Stimulated activated CD4-positive, alpha-beta T cell treated with anti-CD3 and anti-CD28 coated beads, Interleukin-2, amount 100 ng/mL, for 24 hours (primary cell): Measurements from ENCODE around the gene CBR4.
"Not testable (repeated sequence)": the region's sequence is repeated elsewhere in the genome, so short reads cannot be mapped to it uniquely, and the experiment has no call there.

Experiments
- DNase-seq, 2 donors: peaks; one replicate each; pipeline ENCODE4 v3.0.0-alpha.2; 2020

Gene CBR4

DNA sequence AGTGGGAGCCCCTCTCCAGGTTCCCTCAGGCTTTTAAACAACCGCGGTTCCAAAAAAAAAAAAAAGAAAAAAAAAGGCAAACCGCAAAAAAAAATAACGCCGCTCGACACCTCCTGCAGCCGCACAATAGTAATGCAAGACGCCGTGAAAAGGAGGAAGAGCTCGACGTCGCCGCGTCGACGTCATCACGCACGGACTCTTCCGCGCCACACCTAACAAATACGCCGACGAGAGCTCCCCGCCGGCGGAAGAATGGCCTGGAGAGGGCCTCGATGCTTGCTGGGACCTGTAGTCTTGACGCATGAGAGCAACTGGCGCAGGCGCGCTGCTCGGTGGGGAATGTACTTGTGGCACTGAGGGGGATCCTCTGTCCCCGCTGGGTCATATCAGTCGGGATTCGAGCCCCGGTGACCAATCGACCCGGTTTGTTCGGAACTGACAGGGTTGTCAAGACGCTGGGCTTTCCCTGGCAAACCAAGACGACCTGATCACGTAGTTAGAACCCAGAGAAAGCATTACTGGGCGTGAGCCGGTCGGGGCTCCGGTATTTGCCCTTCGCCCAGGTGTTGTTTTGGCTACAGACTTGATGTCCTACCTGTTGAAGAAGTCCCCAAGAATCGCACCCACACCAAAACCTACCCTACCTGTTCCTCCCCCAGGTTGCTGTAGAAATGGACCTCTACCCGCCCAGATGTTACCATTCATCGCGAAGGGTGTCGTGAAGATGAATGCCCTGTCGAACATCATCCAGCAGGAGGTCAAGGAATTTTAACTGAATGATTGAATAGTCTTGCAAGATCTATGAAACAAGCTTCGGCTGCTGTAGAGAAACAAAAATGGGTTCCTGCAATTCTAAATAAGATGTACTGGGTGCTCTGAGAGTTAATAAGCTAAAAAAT is at the start of gene CBR4:
TSS of gene CBR4 (minus strand) at position 131 of the 899 bp plus-strand sequence. CDS start 166 bp downstream, outside the sequence.
- peak; percentile 93 to 95 for DNase-seq

GRCh38 chr4:169059306-169060211 is 49.5 kb upstream of the CBR4 start:
- DNase-seq, result no peak

GRCh38 chr4:169058312-169058711 is 48.3 kb upstream of the CBR4 start:
- no peak for DNase-seq

GRCh38 chr4:169054879-169055278 is 44.8 kb upstream of the CBR4 start:
- DNase-seq, result no peak

GRCh38 chr4:169052594-169052945 is 42.5 kb upstream of the CBR4 start:
- DNase-seq, result no peak

GRCh38 chr4:169051761-169052593 is 41.9 kb upstream of the CBR4 start:
- DNase-seq, result no peak

DNA sequence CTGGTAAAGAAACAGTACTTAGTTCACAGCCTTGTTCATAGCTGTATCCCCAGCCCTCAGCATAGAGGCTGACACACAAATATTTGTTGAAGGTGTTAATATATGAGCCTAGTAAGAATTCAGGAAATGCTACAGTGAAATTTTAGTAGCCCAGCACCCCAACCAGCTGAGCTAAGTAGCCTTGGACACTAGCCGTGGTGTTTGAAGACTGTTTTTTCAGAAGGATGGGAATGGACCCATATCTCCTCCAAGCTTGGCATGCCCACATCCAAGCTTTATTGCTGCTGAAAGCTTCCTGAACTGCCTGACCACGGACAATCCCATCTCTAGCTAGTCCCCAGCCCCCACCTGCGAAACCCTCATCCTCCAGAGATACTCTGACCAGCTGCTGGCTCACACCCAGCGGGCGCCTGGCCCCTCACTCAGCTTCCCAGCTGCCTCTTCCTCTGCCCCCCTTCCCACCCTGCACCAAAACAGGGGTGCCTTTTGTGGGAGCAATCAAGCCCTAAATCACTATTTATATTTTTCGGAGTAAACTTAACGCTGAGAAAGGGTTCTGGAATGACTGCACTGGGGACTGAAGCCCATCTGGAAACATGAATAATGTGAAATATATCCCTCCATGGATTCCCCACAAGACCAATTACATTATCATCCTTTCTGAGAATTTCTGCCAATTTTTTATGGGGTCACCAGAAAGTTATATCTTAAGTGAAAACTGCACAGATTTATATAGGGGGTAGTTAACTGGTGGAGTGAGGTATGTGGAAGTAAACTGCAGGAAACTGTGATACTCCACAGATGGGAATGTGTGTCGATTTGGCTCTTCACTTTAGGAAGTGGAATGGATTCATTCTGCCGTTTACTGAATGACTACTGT is 41.1 kb upstream of the CBR4 start:
- DNase-seq, result no peak

DNA sequence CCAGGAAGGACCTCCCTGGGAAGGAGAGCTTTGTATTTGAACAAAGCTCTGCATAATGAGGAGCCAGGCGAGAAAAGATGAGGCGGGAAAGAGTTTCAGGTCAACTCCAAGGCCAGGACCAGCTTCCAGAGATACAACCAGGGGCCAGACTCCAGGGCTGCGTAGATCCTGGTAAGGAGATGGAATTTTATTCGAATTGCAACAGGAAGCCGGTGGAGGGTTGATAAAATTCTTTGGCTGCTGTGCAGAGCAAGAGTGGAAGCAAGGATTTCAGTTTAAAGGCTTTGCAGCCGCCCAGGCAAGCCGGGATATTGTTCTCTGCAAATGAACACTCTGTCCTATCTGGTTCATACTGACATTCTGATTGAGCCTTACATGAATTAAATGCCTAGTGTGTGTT is 40.2 kb upstream of the CBR4 start:
- no peak for DNase-seq

DNA sequence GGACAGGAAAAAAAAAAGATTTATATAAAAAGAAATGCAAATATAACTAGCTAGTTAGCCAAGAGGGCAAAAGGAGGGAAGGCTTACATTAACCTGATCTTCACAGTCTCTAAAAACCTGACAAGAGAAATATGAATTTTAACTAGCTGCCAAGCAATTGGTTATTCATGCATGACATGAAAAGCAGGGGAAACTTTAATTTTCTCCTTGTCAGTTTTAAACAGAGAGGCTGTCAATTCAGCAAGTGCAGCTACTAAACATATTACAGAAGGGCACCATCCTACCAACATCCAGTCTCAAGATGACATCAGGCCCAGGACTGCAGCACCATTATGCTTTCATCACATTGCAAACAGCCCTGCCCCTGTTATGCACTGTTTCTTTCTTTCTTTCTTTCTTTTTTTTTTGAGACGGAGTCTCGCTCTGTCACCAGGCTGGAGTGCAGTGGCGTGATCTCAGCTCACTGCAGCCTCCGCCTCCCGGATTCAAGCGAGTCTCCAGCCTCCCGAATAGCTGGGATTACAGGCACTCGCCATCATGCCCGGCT is 38.9 kb upstream of the CBR4 start:
- no peak for DNase-seq

- no peak for DNase-seq
Observed at GRCh38 chr4:169047956-169048355, 37.9 kb upstream of the CBR4 start.

GRCh38 chr4:169045862-169046584 is 36.0 kb upstream of the CBR4 start:
- DNase-seq, result no peak

GRCh38 chr4:169044714-169045447 is 34.8 kb upstream of the CBR4 start:
- DNase-seq, result no peak

- no peak for DNase-seq
Observed at GRCh38 chr4:169042608-169043007, 32.6 kb upstream of the CBR4 start.

DNA sequence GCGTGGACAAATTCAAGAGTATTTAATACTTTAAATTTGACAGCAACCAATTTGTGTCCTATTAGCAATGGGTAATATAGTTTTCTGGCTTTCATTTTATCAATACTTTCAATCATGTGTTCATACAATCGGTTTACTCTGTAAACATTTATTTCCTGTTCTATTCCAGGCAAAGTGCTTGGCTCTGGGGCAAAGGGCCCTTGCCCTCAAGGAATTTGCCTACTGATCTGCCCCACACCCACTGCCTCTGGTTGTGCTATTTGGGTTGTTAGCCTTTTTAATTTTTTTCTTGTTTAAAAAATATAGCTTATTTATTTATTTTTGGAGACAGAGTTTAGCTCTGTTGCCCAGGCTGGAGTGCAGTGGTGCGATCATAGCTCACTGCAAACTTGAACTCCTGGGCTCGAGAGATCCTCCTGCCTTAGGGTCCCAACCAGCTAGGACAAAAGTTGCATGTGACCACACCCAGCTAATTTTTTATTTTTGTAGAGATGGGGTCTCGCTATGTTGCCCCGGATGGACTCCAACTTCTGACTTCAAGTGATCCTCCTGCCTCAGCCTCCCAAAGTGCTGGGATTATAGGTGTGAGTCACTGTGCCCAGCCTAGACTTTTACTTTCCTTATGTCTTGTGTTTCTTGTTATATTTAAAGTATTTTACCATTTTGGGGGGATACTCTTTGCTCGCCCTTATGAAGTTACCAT is 30.7 kb upstream of the CBR4 start:
- DNase-seq, result no peak

DNA sequence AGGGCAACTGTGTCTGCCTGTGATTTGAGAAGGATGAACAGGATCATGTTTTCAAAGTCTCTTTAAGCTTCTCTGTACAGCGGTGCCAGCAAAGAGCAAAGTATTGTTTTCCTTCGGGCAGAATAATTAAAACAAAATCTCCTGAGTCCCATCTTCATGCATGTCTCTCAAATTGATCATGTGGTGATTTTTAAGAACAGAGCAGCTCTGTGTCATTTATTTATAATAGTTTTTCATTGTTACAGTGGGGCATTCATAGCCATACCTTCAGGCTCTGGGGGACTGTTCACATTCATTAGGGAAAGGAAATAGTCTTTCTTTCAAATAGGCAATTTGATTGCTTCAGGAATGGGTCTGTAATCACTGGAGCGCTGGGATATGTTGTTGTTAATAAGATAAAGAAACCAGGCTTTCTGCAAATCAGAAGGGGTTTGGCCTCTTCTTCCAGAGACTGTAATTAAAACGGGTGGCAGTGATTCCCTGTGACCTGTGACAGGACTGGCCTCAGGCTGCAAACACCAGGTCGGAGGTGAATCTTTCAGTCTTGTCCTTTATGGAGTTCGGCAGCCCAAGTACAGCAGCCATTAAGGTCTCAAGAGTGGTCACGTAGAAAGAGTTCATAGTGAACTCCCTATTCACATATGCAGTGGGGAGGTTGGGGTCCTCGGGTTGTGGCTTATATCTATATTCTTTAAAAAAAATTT is 29.3 kb upstream of the CBR4 start:
- no peak for DNase-seq

DNA sequence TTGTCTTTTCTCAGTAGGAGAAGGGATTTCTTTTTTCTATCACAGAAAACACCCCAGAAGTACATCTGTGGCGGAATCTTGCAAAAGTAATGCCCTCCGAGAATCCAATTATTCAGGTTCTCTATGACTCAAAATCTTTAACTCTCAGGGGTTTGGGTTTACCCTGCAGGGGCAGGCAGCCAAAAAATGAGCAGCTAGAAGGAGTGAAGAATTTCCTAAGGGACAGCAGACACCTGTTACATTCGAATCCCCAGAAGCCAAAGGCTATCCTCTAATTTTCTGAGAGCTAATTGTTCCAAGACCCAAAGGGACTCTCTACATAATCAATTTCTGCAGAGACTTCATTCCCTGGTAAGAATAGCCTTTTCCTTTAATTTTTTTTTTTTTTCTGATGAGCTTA is 27.5 kb upstream of the CBR4 start:
- DNase-seq, result no peak

DNA sequence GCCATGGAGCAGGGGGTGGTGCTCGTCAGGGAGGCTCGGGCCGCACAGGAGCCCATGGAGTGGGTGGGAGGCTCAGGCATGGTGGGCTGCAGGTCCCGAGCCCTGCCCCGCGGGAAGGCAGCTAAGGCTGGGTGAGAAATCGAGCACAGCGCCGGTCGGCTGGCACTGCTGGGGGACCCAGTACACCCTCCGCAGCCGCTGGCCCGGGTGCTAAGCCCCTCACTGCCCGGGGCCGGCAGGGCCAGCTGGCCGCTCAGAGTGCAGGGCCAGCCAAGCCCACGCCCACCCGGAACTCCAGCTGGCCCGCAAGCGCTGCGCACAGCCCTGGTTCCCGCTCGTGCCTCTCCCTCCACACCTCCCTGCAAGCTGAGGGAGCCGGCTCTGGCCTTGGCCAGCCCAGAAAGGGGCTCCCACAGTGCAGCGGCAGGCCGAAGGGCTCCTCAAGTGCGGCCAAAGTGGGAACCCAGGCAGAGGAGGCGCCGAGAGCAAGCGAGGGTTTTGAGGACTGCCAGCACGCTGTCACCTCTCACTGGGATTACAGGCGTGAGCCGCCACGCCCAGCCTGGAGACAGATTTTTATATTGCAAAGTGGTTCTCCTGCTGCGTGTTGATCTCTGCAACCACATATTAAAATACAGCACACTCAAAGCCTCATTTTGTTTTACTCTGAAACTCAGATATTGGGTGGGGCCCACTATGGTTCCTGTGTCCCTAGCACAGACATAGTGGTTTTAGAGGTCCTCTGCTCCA is 26.0 kb upstream of the CBR4 start:
- DNase-seq, result not testable (repeated sequence)

GRCh38 chr4:169033660-169034059 is 23.6 kb upstream of the CBR4 start:
- DNase-seq, result peak in 1 of 2 donors; percentile 1
